Measurements from ENCODE around the gene MAGI1.

- TF ChIP-seq CTCF (IDR thresholded peaks at IDR 0.05; ENCODE audit: insufficient read depth, low read length, poor library complexity, severe bottlenecking) (no peak), EZH2phosphoT487 (conservative IDR thresholded peaks at IDR 0.05; ENCODE audit: low read length) (no peak)
Measured at GRCh38 chr3:65806600-65806999, 232.1 kb downstream of the MAGI1 start.
